Activated T-cell treated with anti-CD3 and anti-CD28 coated beads for 24 hours (primary cell): ENCODE data around the gene GLIS1.
"Not testable (repeated sequence)": the region's sequence is repeated elsewhere in the genome, so short reads cannot be mapped to it uniquely, and the experiment has no call there.

Source experiments
- DNase-seq: peaks from one replicate; pipeline ENCODE4 v3.0.0-alpha.2; 2020; ENCODE audit warnings: low read depth

The GLIS1 gene

DNA sequence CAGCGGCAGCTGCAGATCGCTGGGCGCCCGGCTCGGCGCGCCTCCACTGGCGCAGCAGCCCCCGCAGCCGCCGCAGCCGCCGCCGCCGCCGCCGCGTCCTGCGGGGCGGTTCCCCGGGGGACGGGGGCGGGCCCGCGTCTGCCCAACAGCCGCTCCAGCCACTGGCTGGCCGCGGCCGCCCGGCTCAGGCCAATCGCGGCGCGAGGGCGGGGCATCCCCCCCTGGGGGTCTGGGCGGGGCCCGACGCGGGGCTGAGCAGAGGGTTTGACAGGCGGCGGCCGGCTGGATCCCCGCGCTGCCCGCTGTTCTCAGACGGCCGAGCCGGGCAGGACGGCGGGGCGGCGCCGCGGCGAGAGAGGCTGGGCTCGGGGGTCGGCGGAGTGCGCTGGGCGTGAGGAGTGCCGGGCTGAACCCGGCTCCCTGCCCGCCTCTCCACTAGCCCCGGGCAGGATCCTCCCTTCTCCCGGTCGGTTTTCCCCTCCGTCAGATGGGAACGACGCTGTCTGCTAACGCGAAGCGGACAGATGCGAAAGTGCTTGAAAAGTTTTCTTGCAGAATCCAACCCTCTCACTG, at the start of gene GLIS1:
TSS of gene GLIS1 (minus strand) at position 56 of the 573 bp plus-strand sequence. CDS start 1,100 bp downstream, outside the sequence.
- peak; percentile 52 for DNase-seq

DNA sequence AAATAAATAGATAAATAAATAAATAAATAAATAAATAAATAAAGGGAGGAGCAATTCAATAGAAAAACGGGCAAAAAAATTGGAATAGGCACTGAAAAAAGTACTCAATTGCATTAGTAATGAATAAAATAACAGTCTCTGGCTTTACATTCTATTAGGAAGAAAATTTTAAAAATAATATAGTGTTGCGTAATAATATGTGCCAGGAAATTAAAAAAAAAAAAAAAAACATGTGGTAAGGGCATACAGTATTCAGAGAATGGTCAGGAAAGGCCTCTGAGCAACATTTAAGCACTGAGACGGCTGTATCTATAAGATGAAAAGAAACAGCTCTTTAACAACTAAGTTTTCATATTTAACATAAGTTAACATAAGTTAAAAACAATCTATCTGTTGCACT, 48.7 kb upstream of the GLIS1 start:
- no peak for DNase-seq

DNA sequence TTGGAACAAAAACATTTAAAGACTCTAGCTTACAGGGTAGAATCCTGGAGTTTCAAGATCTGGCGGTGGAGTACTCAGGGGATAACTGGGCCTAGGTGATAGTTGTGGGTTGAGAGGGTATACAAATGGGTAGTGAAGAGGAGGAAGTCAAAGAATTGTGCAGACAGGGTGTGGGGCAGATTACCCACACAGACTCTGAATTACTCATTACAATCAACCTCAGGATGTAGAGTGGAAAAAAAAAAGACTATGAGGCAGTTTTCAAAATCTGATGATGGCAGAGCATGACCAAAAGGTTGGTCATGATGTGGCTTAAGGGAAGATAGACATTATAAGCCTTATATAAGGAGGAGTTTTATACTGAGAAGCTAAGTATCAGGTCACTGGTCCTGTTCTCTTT, 44.1 kb upstream of the GLIS1 start:
- DNase-seq = no peak

DNA sequence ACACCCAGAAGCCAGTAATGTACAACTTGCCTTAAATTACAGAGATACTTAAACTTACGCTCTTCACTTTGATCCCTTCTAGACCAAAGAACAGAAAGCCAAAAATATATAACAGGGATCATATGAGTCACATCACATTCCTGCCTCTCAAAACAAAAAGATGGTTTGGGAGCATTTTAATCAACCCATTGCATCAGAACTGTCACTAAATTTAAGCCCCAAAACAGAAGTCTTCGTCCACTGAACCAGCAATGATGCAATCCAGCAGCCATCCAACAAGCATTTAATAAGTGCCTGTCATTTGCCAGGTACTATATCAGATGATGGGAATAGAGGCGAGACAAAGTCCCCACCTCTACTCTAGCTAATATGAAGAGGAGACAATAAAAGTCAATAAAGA, 42.7 kb upstream of the GLIS1 start:
- DNase-seq = no peak

DNA sequence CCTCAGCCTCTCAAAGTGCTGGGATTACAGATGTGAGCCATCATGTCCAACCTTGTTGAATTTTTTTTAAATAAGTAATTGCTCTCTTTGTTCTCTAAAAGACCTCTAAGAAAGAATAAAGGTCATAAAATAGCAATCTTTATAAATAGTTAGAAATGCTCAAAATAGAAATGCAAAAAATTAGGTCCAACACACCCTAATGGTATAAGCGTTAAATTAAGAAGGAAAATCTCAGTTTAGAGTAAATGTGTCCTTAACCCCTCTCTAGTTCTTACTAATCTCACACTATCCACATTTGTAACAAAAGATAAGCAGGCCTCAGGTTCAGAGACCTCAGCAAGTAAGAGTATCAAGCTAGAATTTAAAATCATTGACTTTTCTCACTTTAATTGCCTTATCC, 38.3 kb upstream of the GLIS1 start:
- no peak for DNase-seq

DNA sequence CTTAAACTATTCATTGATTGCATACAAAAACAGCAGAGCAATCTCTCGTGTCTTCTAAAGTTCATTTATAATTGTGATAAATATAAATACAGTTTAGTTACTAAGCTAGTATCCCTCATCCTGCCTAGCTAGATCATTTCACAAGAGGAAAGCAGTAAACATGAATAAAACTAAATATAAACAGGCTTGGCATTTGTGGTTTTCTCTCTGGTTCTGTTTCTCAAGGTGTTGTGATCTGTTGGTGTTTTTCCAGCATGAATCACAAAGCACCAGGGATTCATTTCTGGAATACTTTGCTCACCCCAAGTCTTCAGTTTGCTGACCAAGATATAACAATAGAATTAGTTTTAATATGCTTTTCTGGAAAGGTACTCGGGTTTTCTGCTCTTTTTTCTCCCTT, 32.7 kb upstream of the GLIS1 start:
- DNase-seq = no peak

DNA sequence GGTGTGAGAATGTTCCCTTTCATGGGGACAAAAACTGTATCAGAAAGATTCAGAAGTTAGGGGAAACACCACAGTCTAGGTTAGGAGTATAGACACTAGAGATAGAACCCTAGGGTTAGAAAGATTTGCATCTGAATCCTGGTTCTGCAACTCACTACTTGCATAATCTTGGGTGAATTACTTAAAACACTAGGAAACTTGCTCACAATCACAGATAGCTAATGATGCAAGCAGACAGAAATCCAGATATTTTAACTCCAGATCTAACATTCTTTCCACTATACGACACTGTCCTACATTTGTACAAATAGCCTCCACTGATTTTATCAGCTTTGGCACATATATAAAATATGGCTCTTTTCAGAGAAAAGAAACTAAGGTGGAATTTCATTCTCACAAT, 30.8 kb upstream of the GLIS1 start:
- DNase-seq = no peak

DNA sequence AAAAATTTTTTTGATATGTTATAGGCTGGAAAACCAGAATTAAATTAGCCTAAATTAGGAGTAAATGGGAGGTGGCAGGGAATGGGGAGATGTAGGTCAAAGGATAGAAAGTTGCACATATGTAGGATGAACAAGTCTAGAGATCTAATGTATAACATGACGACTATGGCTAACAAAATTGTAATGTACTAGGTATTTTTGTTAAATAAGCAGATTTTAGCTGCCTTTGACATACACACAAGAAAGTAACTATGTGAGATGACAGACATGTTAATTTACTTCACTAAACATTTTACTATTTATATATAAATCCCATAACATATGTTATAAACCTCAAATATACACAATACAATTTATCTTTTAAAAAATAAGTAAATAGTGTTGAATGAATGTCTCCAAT, 30.2 kb upstream of the GLIS1 start:
- DNase-seq = no peak

DNA sequence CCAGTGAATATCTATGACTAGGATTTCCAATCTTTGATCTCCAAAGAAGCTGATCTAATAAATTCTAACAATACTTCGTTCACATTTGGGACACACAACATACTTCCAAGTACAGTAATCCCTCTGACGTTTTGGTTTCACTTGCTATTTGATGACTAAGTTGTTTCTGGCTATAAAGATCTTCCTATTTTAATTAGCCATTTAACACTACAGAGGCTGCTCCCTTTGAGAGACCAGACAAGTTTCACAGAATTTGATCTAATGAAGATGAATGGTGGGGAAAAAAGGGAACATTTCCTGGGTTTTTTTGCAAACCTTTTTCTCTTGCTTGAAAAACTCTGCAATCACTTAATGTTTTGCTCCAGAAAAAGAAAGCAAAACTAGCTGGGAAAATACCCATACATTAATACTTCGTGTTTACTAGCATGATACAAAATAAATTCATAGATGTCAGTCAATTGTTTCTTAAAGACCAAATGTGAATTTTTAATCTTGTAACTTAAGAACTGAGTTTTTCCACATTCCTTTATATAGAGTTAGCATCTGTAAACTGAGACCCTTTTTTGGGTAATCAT, 28.0 kb upstream of the GLIS1 start:
- no peak for DNase-seq

DNA sequence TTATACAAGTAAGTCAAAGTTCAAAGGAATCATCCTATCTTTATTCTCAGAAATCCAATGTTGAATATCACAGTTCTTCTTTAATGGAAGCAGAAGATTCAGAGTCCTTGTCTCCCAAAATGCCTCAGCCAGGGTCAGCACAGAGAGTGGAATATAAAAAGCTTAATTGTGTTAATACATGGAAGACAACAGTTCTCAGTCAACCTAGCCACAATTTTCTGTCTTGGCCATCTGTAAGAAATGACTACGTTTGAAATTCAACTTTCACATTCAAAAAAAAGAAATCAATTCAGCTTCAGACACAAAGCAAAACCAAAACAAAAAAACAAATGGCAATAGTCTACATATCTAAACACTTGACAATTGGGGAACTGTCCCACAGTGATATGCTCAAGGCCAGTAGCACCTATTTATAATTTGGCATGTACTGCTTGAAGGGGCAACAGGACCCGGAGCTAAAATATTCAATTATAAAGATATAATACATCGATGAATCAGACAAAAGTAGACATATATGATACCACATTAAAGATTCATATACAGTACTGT, 27.3 kb upstream of the GLIS1 start:
- no peak for DNase-seq

DNA sequence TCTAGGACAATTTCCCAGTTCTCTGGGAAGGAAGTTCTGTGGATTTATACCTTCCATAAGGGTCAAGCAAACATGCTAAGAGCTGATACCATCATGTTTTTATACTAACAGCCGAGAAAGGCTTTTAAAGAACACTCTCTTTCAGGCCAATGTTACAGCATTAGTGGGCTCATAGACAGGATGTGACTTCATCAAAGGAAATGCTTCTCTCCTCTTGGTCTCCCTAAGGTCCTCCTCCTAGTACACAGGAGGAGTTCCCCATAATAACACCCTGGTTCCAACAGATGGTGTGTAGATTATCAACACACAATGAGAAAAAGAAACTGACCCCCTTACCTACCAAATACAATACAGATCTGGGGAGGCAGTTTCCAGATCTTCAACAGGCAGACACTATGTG, 26.7 kb upstream of the GLIS1 start:
- DNase-seq = no peak

DNA sequence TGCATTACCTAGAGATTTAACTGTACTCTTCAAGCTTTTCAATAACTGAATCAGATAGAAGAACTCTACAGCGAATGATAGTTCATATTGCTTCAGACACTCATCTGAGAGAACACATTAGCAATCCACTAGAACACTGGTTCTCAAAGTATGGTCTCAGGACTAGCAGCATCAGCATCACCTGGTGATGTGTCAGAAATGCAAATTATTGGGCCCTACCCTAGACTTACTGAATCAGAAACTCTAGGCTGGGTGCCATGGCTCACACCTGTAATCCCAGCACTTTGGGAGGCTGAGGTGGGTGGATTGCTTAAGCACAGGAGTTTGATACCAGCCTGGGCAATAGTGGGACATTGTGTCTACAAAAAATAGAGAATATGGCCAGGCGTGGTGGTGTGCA, 24.9 kb upstream of the GLIS1 start:
- no peak for DNase-seq

DNA sequence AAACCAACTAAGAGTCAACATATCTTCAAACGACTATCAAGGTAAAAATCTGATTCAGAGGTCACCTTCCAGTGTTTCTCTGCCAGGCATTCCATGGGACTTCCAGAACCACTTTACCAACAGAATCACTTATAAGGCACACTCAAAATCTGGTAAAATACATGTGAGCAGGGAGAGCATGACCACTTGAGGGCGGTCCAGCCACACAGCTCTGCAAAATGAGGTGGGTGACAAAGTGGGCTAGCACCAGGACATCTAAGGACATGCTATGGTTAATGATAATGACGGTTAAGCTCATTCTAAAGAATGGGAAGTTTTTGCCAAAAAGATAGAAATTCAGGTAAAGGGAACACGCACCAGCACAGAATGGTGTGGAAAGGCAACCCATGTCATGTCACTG, 24.5 kb upstream of the GLIS1 start:
- DNase-seq = no peak

DNA sequence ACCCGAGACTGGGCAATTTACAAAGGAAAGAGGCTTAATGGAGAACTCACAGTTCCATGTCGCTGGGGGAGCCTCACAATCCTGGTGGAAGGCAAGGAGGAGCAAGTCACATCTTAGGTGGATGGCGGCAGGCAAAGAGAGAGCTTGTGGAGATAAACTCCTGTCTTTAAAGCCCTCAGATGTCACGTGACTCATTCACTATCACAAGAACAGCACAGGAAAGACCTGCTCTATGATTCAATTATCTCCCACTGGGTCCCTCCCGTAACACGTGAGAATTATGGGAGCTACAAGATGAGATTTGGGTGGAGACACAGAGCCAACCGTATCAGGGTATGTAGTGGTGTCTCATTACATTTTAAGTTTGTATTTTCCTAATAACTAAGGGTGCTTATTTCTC, 21.5 kb upstream of the GLIS1 start:
- DNase-seq = not testable (repeated sequence)

DNA sequence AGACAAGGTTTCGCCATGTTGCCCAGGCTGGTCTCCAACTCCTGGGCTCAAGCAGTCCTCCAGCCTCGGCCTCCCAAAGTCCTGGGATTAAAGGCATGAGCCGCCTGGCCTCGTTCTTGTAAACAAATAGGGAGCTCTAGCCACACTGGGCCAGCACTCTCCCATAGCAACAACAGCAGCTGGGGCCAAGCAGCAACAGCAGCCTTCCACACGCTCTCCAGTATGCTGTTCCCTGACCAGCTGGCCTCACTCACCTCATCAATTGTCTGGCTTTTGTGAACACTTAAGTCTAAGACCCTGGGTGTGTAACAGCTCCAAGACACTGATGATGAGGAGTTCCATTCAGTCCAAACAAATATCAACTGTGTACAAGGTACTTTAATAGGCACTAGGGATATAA, 16.9 kb upstream of the GLIS1 start:
- DNase-seq = no peak

DNA sequence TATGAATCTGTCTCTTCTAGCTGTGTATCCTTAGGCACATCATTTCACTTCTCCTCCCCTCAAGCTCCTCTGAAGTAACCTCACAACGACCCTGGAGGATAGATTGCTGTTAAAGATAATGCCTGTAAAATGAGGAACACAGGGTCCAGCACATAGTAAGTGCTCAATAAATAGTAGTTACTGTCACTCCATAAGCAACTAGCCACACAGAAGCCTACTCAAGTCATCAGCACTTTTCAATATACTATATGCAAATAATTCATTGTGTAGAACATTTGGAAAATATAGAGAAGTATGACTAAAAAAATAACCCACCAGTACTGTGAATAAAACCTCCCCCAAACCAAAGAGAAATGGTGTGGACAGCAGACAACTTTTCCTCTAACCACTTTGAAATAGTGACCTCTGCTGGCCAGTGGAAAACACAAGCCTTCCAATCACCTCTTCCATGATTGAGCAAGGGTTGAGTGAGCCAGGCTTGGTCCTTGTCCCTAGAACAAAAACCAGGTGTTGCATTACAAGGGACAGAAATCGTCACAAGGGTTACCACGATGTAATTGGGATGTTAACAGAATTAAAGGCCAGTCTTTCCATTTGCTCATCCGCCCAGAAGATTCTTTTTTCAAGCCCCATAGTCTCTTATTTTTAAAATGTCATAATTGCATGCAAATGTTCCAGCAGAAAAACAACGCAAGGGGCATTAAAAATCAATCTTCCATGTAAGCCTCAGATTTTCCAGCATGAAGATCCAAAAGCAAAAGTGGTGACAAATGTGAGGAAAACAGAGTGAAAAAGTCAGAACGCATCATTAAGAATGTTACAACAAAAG, 15.7 kb upstream of the GLIS1 start:
- no peak for DNase-seq

DNA sequence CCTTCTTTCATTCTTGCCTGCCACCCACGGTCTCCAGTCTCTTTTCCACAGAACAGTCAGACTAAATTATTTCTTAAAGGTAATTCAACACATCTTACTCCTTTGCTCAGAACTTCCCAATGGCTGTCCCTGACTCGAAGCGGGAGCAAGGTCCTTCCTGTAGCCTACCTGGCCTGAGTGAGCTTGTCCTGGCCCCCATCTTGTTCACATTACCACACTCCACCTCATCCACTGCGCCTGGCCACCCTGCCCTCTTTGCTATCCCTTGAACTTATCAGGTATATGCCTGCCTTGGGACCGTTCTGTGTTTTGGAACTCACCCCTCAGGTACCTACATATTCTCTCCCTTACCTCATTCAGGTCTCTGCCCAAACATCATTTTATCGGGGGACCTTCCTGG, 13.3 kb upstream of the GLIS1 start:
- DNase-seq = no peak

DNA sequence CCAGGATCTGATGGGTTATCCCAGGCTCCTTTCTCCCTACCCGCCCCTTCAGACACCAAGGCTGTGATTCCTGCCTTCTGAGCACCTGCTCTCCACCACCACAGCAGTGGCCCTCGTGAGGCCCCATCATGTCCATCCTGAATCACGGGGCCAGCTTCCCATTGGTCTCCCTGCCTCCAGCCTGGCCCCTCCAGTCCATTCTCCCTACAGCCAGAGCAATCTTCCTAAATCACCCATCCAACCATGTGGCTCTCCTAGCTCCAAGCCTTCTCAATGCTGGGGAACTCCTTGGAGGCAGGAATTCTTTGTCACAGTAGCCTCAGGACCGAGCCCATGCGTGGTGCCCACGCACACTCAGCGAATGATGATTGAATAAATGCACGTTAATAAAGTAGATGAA, 8.9 kb upstream of the GLIS1 start:
- DNase-seq = no peak

DNA sequence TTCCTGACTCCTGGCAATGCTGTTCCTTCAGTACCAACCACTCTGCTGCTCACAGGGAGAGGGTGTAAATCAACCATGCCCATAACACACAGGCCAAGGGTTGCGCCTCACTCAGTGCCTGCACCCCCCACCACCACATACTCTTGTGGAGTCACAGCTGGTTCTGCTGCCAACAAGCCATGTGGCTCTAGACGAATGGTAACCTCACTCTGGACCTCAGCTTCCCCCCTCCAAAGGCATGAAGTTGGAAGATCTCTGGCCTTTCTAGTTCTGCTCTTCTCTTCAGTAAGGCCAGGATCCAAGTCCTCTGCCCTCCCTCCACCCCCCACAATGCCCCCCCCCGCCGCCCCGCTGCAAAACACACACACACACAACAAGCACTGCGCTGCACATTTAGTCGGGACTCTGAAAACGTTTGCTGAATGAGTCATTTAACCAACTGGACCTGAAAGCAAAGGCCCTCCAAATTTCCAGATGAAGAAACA, 1.7 kb upstream of the GLIS1 start:
- no peak for DNase-seq

DNA sequence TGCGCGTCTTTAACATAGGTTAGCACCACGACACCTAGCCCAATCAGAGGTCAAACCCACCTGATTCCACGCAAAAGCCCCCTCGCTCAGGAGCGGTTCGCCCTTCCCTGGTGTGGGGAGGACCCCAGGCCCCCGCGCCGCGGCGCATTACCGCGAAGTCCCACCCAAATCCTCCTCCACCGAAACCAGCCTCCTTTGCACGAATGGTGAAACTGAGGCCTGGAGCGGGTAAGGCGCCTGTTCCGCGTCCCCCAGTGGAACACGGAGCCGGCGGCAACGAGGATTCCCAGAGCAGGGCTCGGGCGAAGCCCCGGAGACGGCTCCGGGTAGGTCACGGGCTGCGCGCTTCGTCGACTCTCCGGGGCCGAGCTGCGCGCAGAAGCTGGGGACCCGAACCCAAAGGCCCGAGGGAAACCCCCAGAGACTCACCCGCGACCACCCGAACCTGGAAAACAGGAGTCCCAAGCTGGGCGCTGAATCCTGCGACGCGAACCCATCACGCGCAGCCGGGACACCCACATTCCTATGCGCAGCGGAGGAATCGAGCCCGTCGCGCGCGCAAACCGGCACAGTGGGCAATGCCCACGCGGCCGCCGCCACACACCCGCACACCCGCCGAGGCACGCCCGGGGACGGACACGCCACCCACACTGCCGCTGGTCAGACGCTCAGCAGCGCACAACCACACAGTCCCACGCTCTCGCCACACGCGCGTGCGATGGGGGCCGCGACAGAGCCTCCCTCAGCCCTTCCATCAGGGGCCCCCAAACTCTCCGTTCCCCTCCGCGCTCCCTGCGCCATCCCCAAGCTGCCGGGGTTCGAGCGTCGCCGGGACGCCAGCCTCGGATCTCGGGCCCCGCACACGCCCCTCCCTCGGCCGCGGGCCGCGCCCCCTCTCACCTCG, 507 bp downstream of the GLIS1 start:
- DNase-seq = no peak

DNA sequence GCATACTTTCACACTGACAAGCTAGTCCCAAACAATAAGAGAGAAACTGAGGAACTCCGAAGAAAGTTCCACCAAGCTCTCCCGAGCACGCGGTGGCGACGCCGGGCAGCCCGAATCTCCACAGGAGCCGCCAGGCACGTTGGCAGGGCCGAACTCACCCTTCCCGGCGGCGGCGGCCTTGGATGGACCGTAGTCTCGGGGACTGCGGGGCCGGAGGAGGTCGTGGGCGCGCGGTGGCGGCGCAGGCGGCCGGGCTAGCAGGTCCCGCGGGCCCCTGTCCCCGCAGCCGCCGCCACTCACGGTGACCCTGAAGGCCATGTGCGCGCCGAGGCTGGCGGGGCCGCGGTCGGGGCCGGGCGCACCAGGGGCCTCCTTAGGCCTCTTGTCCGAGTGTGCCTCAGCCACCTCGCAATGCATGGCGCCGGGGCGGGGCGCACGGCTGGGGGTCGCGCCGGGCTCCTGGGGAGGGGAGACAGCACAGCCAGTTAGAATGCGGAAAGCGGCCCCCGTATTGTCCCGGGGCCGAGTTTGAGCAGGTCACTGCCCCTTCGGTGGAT, 1.2 kb downstream of the GLIS1 start:
- DNase-seq = no peak

DNA sequence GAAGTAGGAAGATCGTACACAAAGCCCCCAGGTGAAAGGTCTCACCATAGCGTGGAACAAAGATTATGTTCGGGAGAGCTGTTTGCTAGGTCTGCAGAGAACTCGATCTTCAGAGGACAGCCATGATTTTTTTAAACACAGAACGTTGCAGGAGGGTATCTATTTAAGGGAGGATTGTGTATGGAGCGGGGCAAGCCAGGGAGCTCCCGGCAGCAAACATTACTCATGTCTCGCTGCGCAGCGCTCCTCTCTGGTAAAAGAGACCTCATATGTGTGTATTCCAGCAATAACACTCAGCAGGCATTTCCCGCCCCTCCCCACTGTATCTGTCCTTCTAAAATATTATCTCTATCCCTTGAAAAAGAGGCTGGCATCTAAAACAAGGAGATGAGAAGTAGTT, 2.7 kb downstream of the GLIS1 start:
- no peak for DNase-seq
